K562 (cell line): ENCODE results near the gene BRPF1. TPM values are rescaled to one million over a fixed set of nuclear protein-coding genes. Genes with fewer than 3 reads are reported as not detected.
A peak's percentile ranks its signal among the peaks of the same experiment; 100 is the strongest.

Experiments
- AFF4 ChIP-seq: sonication (generic); formaldehyde crosslinking; IDR thresholded peaks from 2 replicates; pipeline ENCODE4 v1.8.0; 2023; ENCODE audit warnings: mild to moderate bottlenecking, missing genetic modification reagents
- CEBPG ChIP-seq, 3 experiments: fragments of 200-800 bp in 1 of 3; sonication (Bioruptor generic) in 1 of 3; sonication (generic) in 1 of 3; formaldehyde crosslinking in 1 of 3; IDR thresholded peaks in 2 of 3; conservative IDR thresholded peaks in 1 of 3; 2 replicates each; pipeline versions ENCODE4 v1.6.1 to v1.8.0; 2016 to 2022; ENCODE audit warnings: missing compliant biosample characterization in 2 of 3, missing genetic modification characterization in 2 of 3, mild to moderate bottlenecking in 1 of 3, missing genetic modification reagents in 1 of 3
- KDM5B ChIP-seq: fragments of 200-600 bp; sonication (generic); IDR thresholded peaks from 2 replicates; pipeline ENCODE4 v1.6.1; 2012; ENCODE audit warnings: low read depth, mild to moderate bottlenecking, moderate library complexity, low read length, control low read depth, inconsistent platforms; ENCODE audit not compliant: insufficient replicate concordance
- LARP7 ChIP-seq: fragments of 450-650 bp; IDR thresholded peaks from 2 replicates; pipeline ENCODE4 v1.6.1; 2016
- PHB ChIP-seq: fragments of 250-450 bp; sonication (Bioruptor Pico); IDR thresholded peaks from 2 replicates; pipeline ENCODE4 v1.5.0; 2021
- POLR2G ChIP-seq: fragments of 200-400 bp; formaldehyde crosslinking; IDR thresholded peaks from 2 replicates; pipeline ENCODE4 v1.6.1; 2017; ENCODE audit warnings: low read depth, mild to moderate bottlenecking, antibody characterized with exemption, low read length, moderate library complexity
- ZBTB5 ChIP-seq: fragments of 450-650 bp; IDR thresholded peaks from 2 replicates; pipeline ENCODE4 v1.6.1; 2017; ENCODE audit warnings: antibody characterized with exemption
- ZNF324 ChIP-seq: fragments of 250-450 bp; sonication (Bioruptor Pico); IDR thresholded peaks from 2 replicates; pipeline ENCODE4 v1.4.0; 2020; ENCODE audit warnings: mild to moderate bottlenecking
- ZNF589 ChIP-seq: fragments of 200-800 bp; sonication (Bioruptor generic); IDR thresholded peaks from 2 replicates; pipeline ENCODE4 v1.6.1; 2016; ENCODE audit warnings: low read depth, missing genetic modification characterization, missing compliant biosample characterization
- ZNF77 ChIP-seq: fragments of 250-450 bp; sonication (Bioruptor Pico); IDR thresholded peaks from 2 replicates; pipeline ENCODE4 v1.5.0; 2020
- polyA plus RNA-seq, 8 experiments: library from polyadenylated mRNA; depleted of rRNA in 4 of 8; stranded (reverse) in 5 of 8; unstranded in 3 of 8; fragments of >200 nt; fragmentation: Nextera tagmentation in 2 of 8; fragmentation: Illumina TruSeq in 1 of 8; extraction: Ambion mirVana in 2 of 8; extraction: Trizol in 1 of 8; gene quantifications; 2 replicates each; pipeline versions ENCODE4 v1.2.1 to v1.2.3, GENCODE V29; 2011 to 2014; ENCODE audit warnings: inconsistent platforms in 1 of 8, missing spikeins in 1 of 8
- total RNA-seq, 7 experiments: library from RNA; depleted of rRNA in 6 of 7; stranded (reverse); fragments of >200 nt in 6 of 7; fragmentation: Illumina TruSeq in 2 of 7; extraction: Trizol in 2 of 7; gene quantifications; 2 replicates each; pipeline versions ENCODE4 v1.2.1 to v1.2.3, GENCODE V29; 2011 to 2021; ENCODE audit warnings: low replicate concordance in 1 of 7

BRPF1 gene
- total and polyA plus RNA-seq, 9 of the 15 experiments (the other 6 are each of a cell fraction or from before 2014, with no cell fraction given) = 1.1 to 40.2 (median 23.5) TPM

- no peak for TF ChIP-seq KDM5B
- no peak for TF ChIP-seq PHB
- TF ChIP-seq ZNF324 = no peak
- no peak for TF ChIP-seq ZBTB5
- TF ChIP-seq LARP7 = no peak
- TF ChIP-seq AFF4 (CRISPR knock-in tag) = no peak
- no peak for TF ChIP-seq ZNF77 (CRISPR knock-in tag)
- 0 out of 2 replicates have a peak, but pooled peaks have one; percentile 10 for TF ChIP-seq CEBPG (CRISPR knock-in tag; IDR thresholded peaks at IDR 0.05)
- no peak for TF ChIP-seq CEBPG (tag; conservative IDR thresholded peaks at IDR 0.05 in 1 of 2, IDR thresholded peaks at IDR 0.05 in 1 of 2)
- peak; percentile 62 for TF ChIP-seq POLR2G
- TF ChIP-seq ZNF589 (CRISPR knock-in tag) = no peak
Measured at GRCh38 chr3:9780458-9780812, 48.9 kb downstream of the BRPF1 start (continued).
